Measurements from ENCODE around the gene ATP5F1D. TPM values are rescaled to one million over a fixed set of nuclear protein-coding genes. Genes with fewer than 3 reads are reported as not detected.

ATP5F1D gene
- total RNA-seq, 2 donors from 2014 or later = 104 to 115 TPM

DNA sequence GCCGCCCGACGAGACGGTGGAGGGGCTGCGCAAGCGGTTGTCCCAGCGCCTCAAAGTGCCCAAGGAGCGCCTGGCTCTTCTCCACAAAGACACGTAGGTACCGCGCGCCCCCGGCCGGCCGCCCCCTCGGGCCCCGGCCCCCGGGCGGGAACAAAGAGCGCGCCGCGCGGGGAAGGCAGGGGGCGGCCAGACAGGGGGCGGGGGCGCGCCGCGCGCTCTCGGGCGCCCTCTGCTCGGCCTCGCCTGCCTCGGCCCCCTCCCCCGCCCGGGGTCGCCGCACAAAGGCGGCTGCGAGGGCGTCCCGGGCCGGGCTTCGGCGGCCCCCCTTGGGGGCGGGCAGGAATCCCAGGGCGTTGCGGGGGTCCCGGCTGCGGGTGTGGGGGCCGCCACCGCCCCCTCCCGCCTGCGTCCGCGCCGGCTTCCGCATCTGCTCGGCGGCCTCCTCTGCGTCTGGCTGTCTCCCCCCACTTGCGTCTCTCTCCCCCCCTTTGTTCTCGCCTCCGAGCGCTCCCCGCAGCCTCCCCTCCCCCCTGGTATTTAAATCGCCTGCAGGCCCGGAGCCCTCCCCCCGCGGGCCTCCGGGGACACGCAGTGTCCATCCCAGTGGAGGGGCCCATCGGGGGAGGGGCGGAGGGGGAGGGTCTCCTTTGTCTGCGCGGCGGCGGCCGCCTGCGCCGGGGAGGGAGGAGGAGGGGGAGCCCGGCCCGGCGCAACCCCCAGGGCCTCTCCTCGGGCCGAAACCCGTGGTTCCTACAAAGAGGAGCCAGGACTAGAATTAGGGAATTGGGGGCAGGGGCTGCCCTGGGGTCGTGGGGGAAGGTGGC is 9.1 kb downstream of the ATP5F1D start:
- ATAC-seq = no peak
- H3K9me3 ChIP-seq (ENCODE audit: control insufficient read depth, low read length, poor library complexity, severe bottlenecking) = no peaks in the 10 kb centered on the region
- Mint-ChIP-seq H3K27me3 (no peaks in the 10 kb centered on the region), H3K36me3 (ENCODE audit: low read depth) (peaks cover 4% of the 10 kb centered on the region), H3K4me3 (peak overlapping the region; percentile 92), H3K27ac (peak overlapping the region; percentile 93), H3K4me1 (peaks cover 8% of the 10 kb centered on the region)
- peak in 2 of 3 donors; percentile 46 for DNase-seq

GRCh38 chr19:1251330-1252220 is 10.0 kb downstream of the ATP5F1D start:
- H3K27ac Mint-ChIP-seq = peak overlapping the region; percentile 93
- peak overlapping the region; percentile 92 for H3K4me3 Mint-ChIP-seq
- no peaks in the 10 kb centered on the region for H3K9me3 ChIP-seq (ENCODE audit: control insufficient read depth, low read length, poor library complexity, severe bottlenecking)
- H3K27me3 Mint-ChIP-seq = no peaks in the 10 kb centered on the region
- peaks cover 8% of the 10 kb centered on the region for H3K4me1 Mint-ChIP-seq
- ATAC-seq (no peak), DNase-seq (peak; percentile 42 to 50 (median 50))
- peaks cover 4% of the 10 kb centered on the region for H3K36me3 Mint-ChIP-seq (ENCODE audit: low read depth)

DNA sequence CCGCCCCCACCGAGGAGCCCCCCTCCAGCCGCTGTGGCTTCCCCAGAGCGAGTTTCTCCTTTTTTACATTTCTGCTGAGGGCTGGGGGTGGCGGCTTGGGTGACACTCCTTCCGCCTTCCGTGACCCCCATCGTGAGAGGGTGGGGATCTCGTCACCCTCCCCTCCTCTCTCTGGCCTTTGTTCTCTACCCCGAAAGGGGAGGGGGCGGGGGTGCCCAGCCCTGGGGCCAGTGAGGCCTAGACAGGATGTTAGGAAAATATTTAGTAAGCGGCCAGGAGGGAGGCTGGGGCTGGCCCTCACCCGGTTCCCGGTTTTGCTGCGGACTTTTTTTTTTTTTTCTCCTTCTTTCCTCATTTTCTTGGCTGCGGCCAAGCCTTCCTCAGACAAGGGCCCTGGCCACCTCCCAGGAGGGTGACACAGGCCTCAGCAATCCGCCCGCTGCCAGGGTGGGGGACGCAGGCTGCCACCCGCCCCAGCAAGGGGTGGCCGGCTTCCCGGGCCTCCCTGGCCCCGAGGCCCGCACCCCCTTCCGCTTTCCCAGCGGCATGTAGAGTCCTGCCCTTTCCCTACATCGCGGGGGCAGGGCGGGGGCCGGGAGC is 10.8 kb downstream of the ATP5F1D start:
- peak overlapping the region; percentile 93 for H3K27ac Mint-ChIP-seq
- no peak for ATAC-seq

DNA sequence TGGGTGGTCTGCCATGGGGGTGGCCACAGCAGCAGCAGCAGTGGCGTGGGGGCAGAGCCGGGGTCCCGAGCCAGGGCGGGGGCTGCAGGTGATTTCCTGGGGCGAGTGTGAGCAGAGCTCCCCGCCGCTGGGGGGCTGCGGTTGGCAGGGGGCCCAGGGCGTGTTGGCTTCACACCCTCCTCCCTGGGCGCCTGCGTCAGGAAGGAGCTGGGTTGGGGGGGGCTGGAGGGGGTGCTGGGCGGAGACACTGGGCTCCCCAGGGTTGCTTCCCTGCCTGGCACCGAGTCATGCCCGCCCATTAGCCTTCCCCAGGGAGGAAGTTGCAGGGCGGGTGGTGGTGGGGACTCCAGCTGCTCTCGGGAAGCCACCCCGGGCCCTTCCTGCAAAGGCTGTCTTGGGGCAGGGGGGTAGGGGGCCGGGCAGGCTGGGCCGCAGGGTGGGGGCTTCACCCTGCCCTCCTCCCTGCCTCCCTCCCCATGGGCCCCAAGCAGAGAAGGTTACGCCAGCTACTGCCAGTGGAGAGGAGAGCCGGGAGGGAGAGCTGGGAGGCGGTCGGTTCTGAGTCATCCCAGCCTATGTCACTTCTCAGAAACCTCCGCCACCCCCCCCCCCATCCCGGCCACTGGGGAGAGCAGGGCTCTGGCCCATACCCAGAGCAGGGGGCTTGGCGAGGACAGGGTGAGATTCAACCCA is 11.4 kb downstream of the ATP5F1D start:
- Mint-ChIP-seq H3K4me1 (peaks cover 16% of the 10 kb centered on the region), H3K36me3 (ENCODE audit: low read depth) (peaks cover 6% of the 10 kb centered on the region), H3K27ac (peak overlapping the region; percentile 93), H3K4me3 (peak overlapping the region; percentile 92), H3K27me3 (no peaks in the 10 kb centered on the region)
- H3K9me3 ChIP-seq (ENCODE audit: control insufficient read depth, low read length, poor library complexity, severe bottlenecking) = no peaks in the 10 kb centered on the region
- DNase-seq (peak; percentile 44 to 73 (median 60)), ATAC-seq (peak; percentile 16)

More for the DNA sequence above, 10.8 kb downstream of the ATP5F1D start:
- peaks cover 4% of the 10 kb centered on the region for H3K36me3 Mint-ChIP-seq (ENCODE audit: low read depth)
- H3K4me3 Mint-ChIP-seq = peak overlapping the region; percentile 92
- H3K4me1 Mint-ChIP-seq = peaks cover 9% of the 10 kb centered on the region
- H3K9me3 ChIP-seq (ENCODE audit: control insufficient read depth, low read length, poor library complexity, severe bottlenecking) = no peaks in the 10 kb centered on the region
- no peaks in the 10 kb centered on the region for H3K27me3 Mint-ChIP-seq
- DNase-seq = peak in 1 of 3 donors; percentile 49

DNA sequence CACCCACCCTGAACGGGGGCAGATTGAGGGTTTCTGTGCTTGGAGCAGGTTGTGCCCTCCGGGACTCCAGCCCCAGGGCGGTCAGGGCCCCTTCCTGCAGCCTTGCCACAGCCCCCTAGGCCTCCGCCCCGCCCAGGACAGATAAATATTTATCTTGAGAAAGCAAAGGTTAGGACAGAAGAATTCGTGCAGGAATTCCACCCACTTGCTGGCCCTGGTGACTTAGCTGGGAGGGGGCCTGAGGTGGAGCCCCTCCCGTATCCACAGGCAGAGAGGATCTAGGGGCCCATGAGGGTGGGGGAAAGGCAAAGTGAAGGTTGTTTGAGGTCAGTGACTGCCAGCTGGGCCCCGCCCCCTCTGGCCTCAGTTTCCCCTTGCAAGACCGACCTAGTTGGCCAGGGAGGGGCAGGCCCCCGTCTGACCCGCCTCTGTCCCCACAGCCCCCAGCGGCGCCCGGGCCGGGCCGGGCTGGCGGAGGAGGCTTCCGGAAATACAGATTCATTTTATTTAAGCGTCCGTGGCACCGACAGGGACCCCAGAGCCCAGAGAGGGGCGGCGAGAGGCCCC is 12.0 kb downstream of the ATP5F1D start:
- Mint-ChIP-seq H3K36me3 (ENCODE audit: low read depth) (peaks cover 6% of the 10 kb centered on the region), H3K4me3 (peak overlapping the region; percentile 76), H3K27ac (peak overlapping the region; percentile 84), H3K27me3 (no peaks in the 10 kb centered on the region), H3K4me1 (peaks cover 17% of the 10 kb centered on the region)
- ATAC-seq (no peak), DNase-seq (no peak)
- no peaks in the 10 kb centered on the region for H3K9me3 ChIP-seq (ENCODE audit: control insufficient read depth, low read length, poor library complexity, severe bottlenecking)

DNA sequence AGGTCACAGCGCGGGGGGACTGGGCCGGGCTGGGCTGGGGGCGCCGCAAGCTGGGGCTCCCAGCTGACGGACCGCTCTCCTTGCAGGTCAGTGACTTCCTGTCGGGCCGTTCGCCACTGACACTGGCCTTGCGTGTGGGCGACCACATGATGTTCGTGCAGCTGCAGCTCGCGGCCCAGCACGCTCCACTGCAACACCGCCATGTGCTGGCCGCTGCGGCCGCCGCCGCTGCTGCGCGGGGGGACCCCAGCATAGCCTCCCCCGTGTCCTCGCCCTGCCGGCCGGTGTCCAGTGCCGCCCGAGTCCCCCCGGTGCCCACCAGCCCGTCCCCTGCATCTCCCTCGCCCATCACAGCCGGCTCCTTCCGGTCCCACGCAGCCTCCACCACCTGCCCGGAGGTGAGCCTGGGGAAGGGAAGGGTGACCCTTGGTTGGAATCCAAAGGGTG is 12.6 kb downstream of the ATP5F1D start:
- Mint-ChIP-seq H3K4me3 (peak overlapping the region; percentile 39), H3K36me3 (ENCODE audit: low read depth) (peaks cover 6% of the 10 kb centered on the region), H3K27ac (peak overlapping the region; percentile 84), H3K4me1 (peaks cover 21% of the 10 kb centered on the region), H3K27me3 (no peaks in the 10 kb centered on the region)
- no peaks in the 10 kb centered on the region for H3K9me3 ChIP-seq (ENCODE audit: control insufficient read depth, low read length, poor library complexity, severe bottlenecking)
- ATAC-seq (no peak), DNase-seq (no peak)

DNA sequence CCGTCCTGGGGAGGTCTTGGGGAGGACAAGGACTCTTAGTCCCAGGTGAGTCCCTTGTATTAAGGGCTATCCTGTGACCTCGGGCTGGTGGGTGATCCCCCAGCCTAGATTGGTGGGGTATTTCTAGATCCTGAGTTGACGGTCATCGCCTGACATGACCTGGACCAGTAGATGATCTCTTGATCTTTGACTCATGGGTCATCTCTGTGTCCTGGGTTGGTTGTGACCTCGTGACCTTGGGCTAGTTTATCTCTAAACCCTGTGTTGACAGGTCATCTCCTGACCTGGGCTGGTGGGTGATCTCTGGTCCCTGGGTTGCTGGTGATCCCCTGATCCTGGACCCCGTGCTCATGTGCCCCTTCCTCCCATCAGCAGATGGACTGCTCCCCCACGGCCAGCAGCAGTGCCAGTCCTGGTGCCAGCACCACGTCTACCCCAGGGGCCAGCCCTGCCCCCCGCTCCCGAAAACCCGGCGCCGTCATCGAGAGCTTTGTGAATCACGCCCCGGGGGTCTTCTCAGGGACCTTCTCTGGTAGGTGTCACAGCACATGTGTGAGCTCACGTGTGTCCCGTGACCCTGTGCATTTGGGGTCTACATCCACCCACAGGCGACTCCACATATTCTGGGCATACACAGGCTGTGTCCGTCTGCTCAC is 13.1 kb downstream of the ATP5F1D start:
- no peaks in the 10 kb centered on the region for H3K9me3 ChIP-seq (ENCODE audit: control insufficient read depth, low read length, poor library complexity, severe bottlenecking)
- ATAC-seq (no peak), DNase-seq (no peak)
- peaks cover 26% of the 10 kb centered on the region for H3K4me1 Mint-ChIP-seq
- H3K27ac Mint-ChIP-seq = peak overlapping the region; percentile 79
- peaks cover 5% of the 10 kb centered on the region for H3K36me3 Mint-ChIP-seq (ENCODE audit: low read depth)
- H3K27me3 Mint-ChIP-seq = no peaks in the 10 kb centered on the region
- peak overlapping the region; percentile 53 for H3K4me3 Mint-ChIP-seq

GRCh38 chr19:1255186-1256161 is 13.9 kb downstream of the ATP5F1D start:
- Mint-ChIP-seq H3K4me1 (peaks cover 31% of the 10 kb centered on the region), H3K4me3 (peak overlapping the region; percentile 53), H3K27ac (peak overlapping the region; percentile 96), H3K27me3 (no peaks in the 10 kb centered on the region), H3K36me3 (ENCODE audit: low read depth) (peaks cover 4% of the 10 kb centered on the region)
- H3K9me3 ChIP-seq (ENCODE audit: control insufficient read depth, low read length, poor library complexity, severe bottlenecking) = no peaks in the 10 kb centered on the region
- ATAC-seq = no peak
- DNase-seq = no peak

GRCh38 chr19:1256646-1257474 is 15.3 kb downstream of the ATP5F1D start:
- H3K27ac Mint-ChIP-seq = peak overlapping the region; percentile 96
- H3K4me1 Mint-ChIP-seq = peaks cover 34% of the 10 kb centered on the region
- H3K27me3 Mint-ChIP-seq = no peaks in the 10 kb centered on the region
- peak overlapping the region; percentile 94 for H3K4me3 Mint-ChIP-seq
- H3K9me3 ChIP-seq (ENCODE audit: control insufficient read depth, low read length, poor library complexity, severe bottlenecking) = no peaks in the 10 kb centered on the region
- no peak for DNase-seq
- peaks cover 2% of the 10 kb centered on the region for H3K36me3 Mint-ChIP-seq (ENCODE audit: low read depth)
- ATAC-seq = no peak

GRCh38 chr19:1257475-1258162 is 16.1 kb downstream of the ATP5F1D start:
- H3K4me1 Mint-ChIP-seq = peaks cover 36% of the 10 kb centered on the region
- peaks cover 2% of the 10 kb centered on the region for H3K36me3 Mint-ChIP-seq (ENCODE audit: low read depth)
- ATAC-seq = no peak

More at GRCh38 chr19:1257475-1258162, 16.1 kb downstream of the ATP5F1D start:
- H3K9me3 ChIP-seq (ENCODE audit: control insufficient read depth, low read length, poor library complexity, severe bottlenecking) = no peaks in the 10 kb centered on the region
- no peak for DNase-seq
- Mint-ChIP-seq H3K27me3 (no peaks in the 10 kb centered on the region), H3K4me3 (peak overlapping the region; percentile 94), H3K27ac (peak overlapping the region; percentile 96)
